Testis (tissue), 2 donors: Measurements from ENCODE around the gene PVALEF.

Source experiments
- CTCF ChIP-seq, 3 experiments: fragments of 450-650 bp in 2 of 3; fragments of 200-600 bp in 1 of 3; sonication (generic) in 1 of 3; IDR thresholded peaks; one replicate each; pipeline ENCODE4 v1.5.1; 2016 to 2019; ENCODE audit warnings: antibody characterized with exemption in 3 of 3, mild to moderate bottlenecking in 2 of 3, moderate library complexity in 1 of 3
- POLR2A ChIP-seq: fragments of 450-650 bp; IDR thresholded peaks from one replicate; pipeline ENCODE4 v1.6.1; 2017; ENCODE audit warnings: antibody characterized with exemption, mild to moderate bottlenecking, moderate library complexity

DNA sequence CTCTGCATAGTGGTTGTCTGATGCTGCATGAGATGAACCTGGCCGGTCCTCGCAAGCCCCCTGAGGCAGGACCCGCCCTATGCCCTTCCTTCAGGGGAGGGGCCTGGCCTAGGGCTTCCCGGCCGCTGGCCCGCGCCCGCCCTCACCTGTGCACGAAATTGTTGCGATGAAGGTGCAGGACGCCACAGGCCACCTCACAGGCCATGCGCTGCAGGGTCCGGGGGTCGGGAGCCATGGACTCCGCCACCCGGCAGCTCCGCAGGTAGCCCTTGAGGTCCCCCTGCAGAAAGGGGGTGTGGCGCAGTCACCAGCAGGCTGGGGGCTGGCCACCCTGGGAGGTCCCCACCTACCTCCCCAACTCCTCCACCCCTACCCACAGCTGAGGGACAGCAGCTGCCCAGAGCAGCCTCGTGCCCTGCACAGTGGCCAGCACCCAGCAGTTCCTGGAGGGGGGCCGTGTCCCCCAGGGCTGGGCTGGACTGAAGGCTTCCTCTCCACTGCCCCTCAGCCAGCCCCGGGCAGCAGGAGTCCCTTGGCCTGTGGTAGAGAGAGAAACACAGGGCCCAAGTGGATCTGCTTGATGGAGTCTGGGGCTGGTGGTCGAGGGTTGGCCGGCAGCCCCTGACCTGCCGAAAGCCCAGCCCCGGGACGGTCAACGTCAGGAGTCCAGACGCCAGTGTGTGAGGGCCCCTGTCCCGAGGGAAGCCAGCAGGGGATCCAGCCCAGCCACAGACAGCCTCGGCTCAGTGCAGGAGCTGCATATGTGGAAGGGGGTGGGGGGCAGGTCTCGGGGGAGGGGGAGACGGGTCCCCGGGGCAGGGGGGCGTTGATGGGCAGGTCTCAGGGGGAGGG, 38.8 kb upstream of the PVALEF start:
- TF ChIP-seq CTCF (IDR thresholded peaks at IDR 0.05) (no peak), POLR2A (no peak)
